ENCODE measurements around the gene COL4A2.

COL4A2 gene

GRCh38 chr13:110535526-110535925, 228.4 kb downstream of the COL4A2 start:
- no peaks in the 10 kb centered on the region for H3K36me3 ChIP-seq (ENCODE audit: insufficient read depth, low read length)
- H3K4me1 ChIP-seq (ENCODE audit: insufficient read depth, low read length) = no peaks in the 10 kb centered on the region
- peaks cover 11% of the 10 kb centered on the region for H3K9me3 ChIP-seq (ENCODE audit: low read length)
- no peak overlapping the region for H3K4me3 ChIP-seq (ENCODE audit: low read length)
- H2AFZ ChIP-seq (ENCODE audit: low read depth, low read length) = no peak overlapping the region
- no peaks in the 10 kb centered on the region for H3K27me3 ChIP-seq (ENCODE audit: insufficient read depth, low read length)

- Histone ChIP-seq H3K9me3 (ENCODE audit: low read length) (peaks cover 7% of the 10 kb centered on the region), H3K27me3 (ENCODE audit: insufficient read depth, low read length) (no peaks in the 10 kb centered on the region), H3K4me3 (ENCODE audit: low read length) (no peak overlapping the region), H2AFZ (ENCODE audit: low read depth, low read length) (no peak overlapping the region), H3K4me1 (ENCODE audit: insufficient read depth, low read length) (no peaks in the 10 kb centered on the region), H3K36me3 (ENCODE audit: insufficient read depth, low read length) (no peaks in the 10 kb centered on the region)
These were observed 229.1 kb downstream of the COL4A2 start for GRCh38 chr13:110536006-110536693.

GRCh38 chr13:110538632-110539031, 231.5 kb downstream of the COL4A2 start:
- H3K4me1 ChIP-seq (ENCODE audit: insufficient read depth, low read length) = no peaks in the 10 kb centered on the region
- H3K27me3 ChIP-seq (ENCODE audit: insufficient read depth, low read length) = no peaks in the 10 kb centered on the region
- H3K4me3 ChIP-seq (ENCODE audit: low read length) = no peak overlapping the region
- H3K36me3 ChIP-seq (ENCODE audit: insufficient read depth, low read length) = no peaks in the 10 kb centered on the region
- no peak overlapping the region for H2AFZ ChIP-seq (ENCODE audit: low read depth, low read length)
- no peaks in the 10 kb centered on the region for H3K9me3 ChIP-seq (ENCODE audit: low read length)

GRCh38 chr13:110539894-110540293, 232.8 kb downstream of the COL4A2 start:
- Histone ChIP-seq H3K36me3 (ENCODE audit: insufficient read depth, low read length) (no peaks in the 10 kb centered on the region), H2AFZ (ENCODE audit: low read depth, low read length) (no peak overlapping the region), H3K9me3 (ENCODE audit: low read length) (peaks cover 3% of the 10 kb centered on the region), H3K4me1 (ENCODE audit: insufficient read depth, low read length) (no peaks in the 10 kb centered on the region), H3K27me3 (ENCODE audit: insufficient read depth, low read length) (no peaks in the 10 kb centered on the region), H3K4me3 (ENCODE audit: low read length) (no peak overlapping the region)

GRCh38 chr13:110540871-110541525, 233.9 kb downstream of the COL4A2 start:
- H3K9me3 ChIP-seq (ENCODE audit: low read length) = peaks cover 3% of the 10 kb centered on the region
- H3K4me1 ChIP-seq (ENCODE audit: insufficient read depth, low read length) = no peaks in the 10 kb centered on the region
- H2AFZ ChIP-seq (ENCODE audit: low read depth, low read length) = no peak overlapping the region
- H3K4me3 ChIP-seq (ENCODE audit: low read length) = no peak overlapping the region
- no peaks in the 10 kb centered on the region for H3K36me3 ChIP-seq (ENCODE audit: insufficient read depth, low read length)
- H3K27me3 ChIP-seq (ENCODE audit: insufficient read depth, low read length) = no peaks in the 10 kb centered on the region

GRCh38 chr13:110541526-110541920, 234.4 kb downstream of the COL4A2 start:
- no peak overlapping the region for H3K4me3 ChIP-seq (ENCODE audit: low read length)

GRCh38 chr13:110542169-110542796, 235.2 kb downstream of the COL4A2 start:
- Histone ChIP-seq H3K4me1 (ENCODE audit: insufficient read depth, low read length) (no peaks in the 10 kb centered on the region), H2AFZ (ENCODE audit: low read depth, low read length) (no peak overlapping the region), H3K9me3 (ENCODE audit: low read length) (peaks cover 3% of the 10 kb centered on the region), H3K4me3 (ENCODE audit: low read length) (no peak overlapping the region), H3K27me3 (ENCODE audit: insufficient read depth, low read length) (no peaks in the 10 kb centered on the region), H3K36me3 (ENCODE audit: insufficient read depth, low read length) (no peaks in the 10 kb centered on the region)

More at GRCh38 chr13:110541526-110541920, 234.4 kb downstream of the COL4A2 start:
- Histone ChIP-seq H2AFZ (ENCODE audit: low read depth, low read length) (no peak overlapping the region), H3K4me1 (ENCODE audit: insufficient read depth, low read length) (no peaks in the 10 kb centered on the region), H3K36me3 (ENCODE audit: insufficient read depth, low read length) (no peaks in the 10 kb centered on the region), H3K27me3 (ENCODE audit: insufficient read depth, low read length) (no peaks in the 10 kb centered on the region), H3K9me3 (ENCODE audit: low read length) (peaks cover 3% of the 10 kb centered on the region)

- H3K9me3 ChIP-seq (ENCODE audit: low read length) = peaks cover 3% of the 10 kb centered on the region
- no peak overlapping the region for H3K4me3 ChIP-seq (ENCODE audit: low read length)
- H3K36me3 ChIP-seq (ENCODE audit: insufficient read depth, low read length) = no peaks in the 10 kb centered on the region
- H2AFZ ChIP-seq (ENCODE audit: low read depth, low read length) = no peak overlapping the region
- H3K4me1 ChIP-seq (ENCODE audit: insufficient read depth, low read length) = peaks cover 5% of the 10 kb centered on the region
- H3K27me3 ChIP-seq (ENCODE audit: insufficient read depth, low read length) = no peaks in the 10 kb centered on the region
These were observed 239.3 kb downstream of the COL4A2 start for GRCh38 chr13:110546378-110546777.

GRCh38 chr13:110546926-110547325, 239.8 kb downstream of the COL4A2 start:
- Histone ChIP-seq H3K4me1 (ENCODE audit: insufficient read depth, low read length) (peaks cover 5% of the 10 kb centered on the region), H2AFZ (ENCODE audit: low read depth, low read length) (no peak overlapping the region), H3K36me3 (ENCODE audit: insufficient read depth, low read length) (no peaks in the 10 kb centered on the region), H3K27me3 (ENCODE audit: insufficient read depth, low read length) (no peaks in the 10 kb centered on the region), H3K4me3 (ENCODE audit: low read length) (no peak overlapping the region), H3K9me3 (ENCODE audit: low read length) (peaks cover 3% of the 10 kb centered on the region)

GRCh38 chr13:110548891-110549794, 242.1 kb downstream of the COL4A2 start:
- Histone ChIP-seq H3K4me3 (ENCODE audit: low read length) (no peak overlapping the region), H3K4me1 (ENCODE audit: insufficient read depth, low read length) (peaks cover 5% of the 10 kb centered on the region), H3K27me3 (ENCODE audit: insufficient read depth, low read length) (no peaks in the 10 kb centered on the region), H3K36me3 (ENCODE audit: insufficient read depth, low read length) (no peaks in the 10 kb centered on the region), H3K9me3 (ENCODE audit: low read length) (no peaks in the 10 kb centered on the region), H2AFZ (ENCODE audit: low read depth, low read length) (no peak overlapping the region)

- no peak overlapping the region for H3K4me3 ChIP-seq (ENCODE audit: low read length)
- no peak overlapping the region for H2AFZ ChIP-seq (ENCODE audit: low read depth, low read length)
- no peaks in the 10 kb centered on the region for H3K9me3 ChIP-seq (ENCODE audit: low read length)
- no peaks in the 10 kb centered on the region for H3K27me3 ChIP-seq (ENCODE audit: insufficient read depth, low read length)
- H3K36me3 ChIP-seq (ENCODE audit: insufficient read depth, low read length) = no peaks in the 10 kb centered on the region
- H3K4me1 ChIP-seq (ENCODE audit: insufficient read depth, low read length) = peaks cover 5% of the 10 kb centered on the region
These were observed 242.7 kb downstream of the COL4A2 start for GRCh38 chr13:110549795-110550160.

- Histone ChIP-seq H3K4me1 (ENCODE audit: insufficient read depth, low read length) (peaks cover 5% of the 10 kb centered on the region), H3K9me3 (ENCODE audit: low read length) (no peaks in the 10 kb centered on the region), H3K27me3 (ENCODE audit: insufficient read depth, low read length) (no peaks in the 10 kb centered on the region), H3K36me3 (ENCODE audit: insufficient read depth, low read length) (no peaks in the 10 kb centered on the region), H3K4me3 (ENCODE audit: low read length) (no peak overlapping the region), H2AFZ (ENCODE audit: low read depth, low read length) (no peak overlapping the region)
These were observed 244.2 kb downstream of the COL4A2 start for GRCh38 chr13:110551284-110551683.

GRCh38 chr13:110552767-110553166, 245.7 kb downstream of the COL4A2 start:
- Histone ChIP-seq H3K36me3 (ENCODE audit: insufficient read depth, low read length) (no peaks in the 10 kb centered on the region), H3K9me3 (ENCODE audit: low read length) (peaks cover 4% of the 10 kb centered on the region), H3K4me1 (ENCODE audit: insufficient read depth, low read length) (peaks cover 5% of the 10 kb centered on the region), H3K4me3 (ENCODE audit: low read length) (no peak overlapping the region), H2AFZ (ENCODE audit: low read depth, low read length) (no peak overlapping the region), H3K27me3 (ENCODE audit: insufficient read depth, low read length) (no peaks in the 10 kb centered on the region)

Data from neuron (in vitro differentiated cells).